Central memory CD8-positive, alpha-beta T cell (primary cell): ENCODE data around the gene CCDC197.
A peak's percentile ranks its signal among the peaks of the same experiment; 100 is the strongest.

Experiments
- ATAC-seq: fragments of 150-1000 bp; cut with Tn5 transposase; replicated peaks from 2 replicates; pipeline ENCODE4 v1.10.0; 2022; ENCODE audit warnings: mild to moderate bottlenecking, moderate FRiP score, moderate number of reproducible peaks; ENCODE audit not compliant: poor library complexity, severe bottlenecking; ENCODE audit errors: extremely low read depth
- DNase-seq, 2 donors: peaks; one replicate each; pipeline ENCODE4 v3.0.0; 2021; ENCODE audit warnings: low spot score in 2 of 2
- H3K27ac Mint-ChIP-seq: one replicate; pipeline ENCODE4 v1.8.0; 2022; ENCODE audit warnings: low read depth, mild to moderate bottlenecking, moderate library complexity, mixed read lengths
- H3K27me3 Mint-ChIP-seq: one replicate; pipeline ENCODE4 v1.8.0; 2022; ENCODE audit warnings: mixed read lengths
- H3K36me3 Mint-ChIP-seq: one replicate; pipeline ENCODE4 v1.8.0; 2022; ENCODE audit warnings: mild to moderate bottlenecking, moderate library complexity, mixed read lengths; ENCODE audit not compliant: insufficient read depth
- H3K4me1 Mint-ChIP-seq: one replicate; pipeline ENCODE4 v1.8.0; 2022; ENCODE audit warnings: mixed read lengths
- H3K4me3 Mint-ChIP-seq: one replicate; pipeline ENCODE4 v1.8.0; 2022; ENCODE audit warnings: mild to moderate bottlenecking, moderate library complexity, mixed read lengths
- H3K9me3 Mint-ChIP-seq: one replicate; pipeline ENCODE4 v1.8.0; 2022; ENCODE audit warnings: mixed read lengths

The CCDC197 gene

DNA sequence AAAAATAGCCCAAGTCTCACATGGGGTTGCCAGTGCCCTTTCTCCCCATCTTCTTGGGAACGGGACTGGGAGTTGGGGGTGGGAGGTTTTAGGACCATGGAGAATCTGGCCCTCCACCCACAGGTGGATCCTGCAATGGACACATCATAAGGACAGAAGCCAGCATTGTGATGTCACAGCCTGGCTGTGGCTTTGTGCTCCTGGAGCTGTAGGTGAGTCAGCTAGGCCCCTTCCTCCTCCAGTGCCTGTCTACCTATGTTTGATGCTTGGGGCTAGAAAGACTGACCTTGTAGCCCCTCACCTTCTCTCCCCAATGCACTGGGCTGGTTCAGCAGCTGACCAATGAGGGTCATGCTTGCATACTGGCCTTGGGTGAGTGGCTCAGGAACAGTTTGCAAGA is at the start of gene CCDC197:
TSS of gene CCDC197 (plus strand) at position 220 of the 400 bp plus-strand sequence. CDS start 831 bp downstream, outside the sequence.
- no peaks in the 10 kb centered on the region for H3K4me1 Mint-ChIP-seq
- no peaks in the 10 kb centered on the region for H3K27me3 Mint-ChIP-seq
- H3K9me3 Mint-ChIP-seq = no peaks in the 10 kb centered on the region
- no peak within 1 kb of the TSS for H3K4me3 Mint-ChIP-seq
- H3K27ac Mint-ChIP-seq = no peak within 1 kb of the TSS
- ATAC-seq (no peak), DNase-seq (no peak)
- H3K36me3 Mint-ChIP-seq = no peaks in the 10 kb centered on the region

DNA sequence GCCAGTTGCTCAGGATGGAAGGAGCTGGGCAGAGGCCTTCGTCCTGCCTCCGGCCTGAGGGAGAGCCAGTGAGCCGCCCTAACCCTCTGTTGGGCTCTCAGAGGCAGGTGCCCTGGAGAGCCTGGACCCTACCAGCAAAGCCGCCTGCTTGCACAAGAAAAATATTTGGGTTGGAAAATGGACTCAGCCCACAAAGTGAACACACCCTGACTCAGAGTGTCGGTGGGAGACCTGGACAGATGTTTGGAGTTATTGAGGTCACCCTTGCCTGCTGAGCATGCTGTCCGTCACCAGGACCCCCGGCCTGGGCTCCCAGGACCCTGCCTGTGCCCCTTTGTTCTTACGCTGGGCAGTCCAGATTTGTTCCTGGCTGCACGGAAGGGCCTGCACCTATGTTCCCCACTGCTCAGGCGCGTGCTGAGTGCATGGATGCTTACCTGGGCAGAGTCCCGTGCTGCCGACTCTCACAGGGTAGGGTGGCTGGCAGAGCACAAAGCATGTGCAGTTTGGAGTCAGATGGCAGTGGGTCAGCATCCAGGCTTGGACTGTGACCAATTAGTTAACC is 47.5 kb upstream of the CCDC197 start:
- DNase-seq = no peak
- no peak for ATAC-seq
- Mint-ChIP-seq H3K9me3 (no peaks in the 10 kb centered on the region), H3K36me3 (peaks cover 22% of the 10 kb centered on the region), H3K27ac (no peak overlapping the region), H3K27me3 (no peaks in the 10 kb centered on the region), H3K4me1 (peaks cover 29% of the 10 kb centered on the region), H3K4me3 (no peak overlapping the region)

DNA sequence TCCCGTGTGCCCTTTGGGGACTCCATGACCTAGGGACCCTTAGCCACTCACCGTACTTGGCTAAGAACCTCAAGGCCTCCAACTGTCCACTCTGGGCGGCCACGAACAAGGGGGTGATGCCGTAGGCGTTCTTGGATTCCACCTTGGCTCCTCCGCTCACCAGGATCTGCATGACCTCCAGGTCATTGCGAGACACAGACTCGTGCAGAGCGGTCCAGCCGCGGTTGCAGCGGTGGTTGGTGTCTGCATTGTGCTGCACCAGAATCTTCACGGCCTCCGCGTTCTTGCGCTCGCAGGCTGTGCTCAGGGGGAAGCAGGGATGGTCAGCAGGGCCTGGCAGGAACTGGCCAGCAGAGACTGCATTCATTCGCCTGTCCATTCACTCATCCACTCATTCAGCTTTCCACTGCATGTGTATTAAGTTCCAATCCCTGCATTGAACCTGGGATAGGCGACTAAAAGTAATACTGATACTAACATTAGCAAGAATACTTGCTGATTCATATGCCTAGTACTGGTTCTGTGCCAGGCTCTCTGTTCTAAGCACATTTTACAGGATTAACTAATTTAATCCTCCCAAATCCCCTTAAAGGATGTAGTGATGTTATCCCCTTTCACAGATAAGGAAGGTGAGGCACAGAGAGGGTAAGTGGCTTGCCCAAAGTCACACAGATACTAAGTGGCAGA is 46.0 kb upstream of the CCDC197 start:
- H3K4me1 Mint-ChIP-seq = peaks cover 44% of the 10 kb centered on the region
- H3K27ac Mint-ChIP-seq = no peak overlapping the region
- DNase-seq (no peak), ATAC-seq (no peak)
- peaks cover 23% of the 10 kb centered on the region for H3K36me3 Mint-ChIP-seq
- no peak overlapping the region for H3K4me3 Mint-ChIP-seq
- H3K9me3 Mint-ChIP-seq = no peaks in the 10 kb centered on the region
- no peaks in the 10 kb centered on the region for H3K27me3 Mint-ChIP-seq

DNA sequence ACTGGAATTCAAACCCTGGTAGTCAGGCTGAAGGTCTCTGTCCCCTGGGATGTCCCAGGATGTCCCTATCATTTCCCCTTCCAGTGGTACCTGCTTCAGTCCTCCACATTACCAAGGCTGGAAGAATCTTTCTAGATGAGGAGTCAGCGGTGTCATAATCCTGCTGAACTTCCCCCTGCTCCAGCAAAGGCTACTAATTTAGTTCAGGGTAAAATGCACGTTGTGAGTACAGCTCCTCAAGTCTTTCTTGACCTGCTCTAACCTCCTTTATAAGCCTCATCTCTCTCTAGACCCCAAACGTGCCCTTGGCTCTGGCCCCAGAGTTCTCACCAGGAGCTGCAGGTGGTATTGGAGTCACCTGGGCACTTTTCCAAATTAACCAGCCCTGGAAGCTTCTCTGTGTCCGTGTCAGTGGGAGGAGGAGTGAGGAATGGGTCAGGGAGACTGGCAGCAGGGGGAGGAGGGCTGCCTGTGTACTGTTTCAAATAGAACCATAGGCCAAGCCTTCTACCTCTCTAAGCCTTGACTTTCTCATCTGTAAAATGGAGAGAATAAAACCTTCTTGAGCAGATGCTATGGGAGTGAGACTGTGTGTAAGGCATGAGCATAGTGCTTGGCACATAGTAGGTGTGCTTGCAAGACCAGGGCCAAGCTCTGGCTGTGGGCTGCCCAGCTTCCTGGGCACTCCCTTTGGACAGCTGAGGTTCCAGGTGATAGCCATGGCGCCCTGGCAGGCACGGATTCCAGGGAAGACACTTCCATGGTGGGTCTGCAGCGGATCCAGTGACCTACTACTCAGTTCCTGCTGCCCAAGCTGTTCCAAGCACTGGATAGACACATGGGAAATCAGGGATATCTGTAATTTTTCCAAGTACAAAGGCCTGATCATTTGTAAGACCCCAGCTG is 45.2 kb upstream of the CCDC197 start:
- ATAC-seq (no peak), DNase-seq (no peak)
- Mint-ChIP-seq H3K4me1 (peaks cover 52% of the 10 kb centered on the region), H3K9me3 (no peaks in the 10 kb centered on the region), H3K27ac (no peak overlapping the region), H3K36me3 (peaks cover 18% of the 10 kb centered on the region), H3K4me3 (no peak overlapping the region), H3K27me3 (no peaks in the 10 kb centered on the region)

DNA sequence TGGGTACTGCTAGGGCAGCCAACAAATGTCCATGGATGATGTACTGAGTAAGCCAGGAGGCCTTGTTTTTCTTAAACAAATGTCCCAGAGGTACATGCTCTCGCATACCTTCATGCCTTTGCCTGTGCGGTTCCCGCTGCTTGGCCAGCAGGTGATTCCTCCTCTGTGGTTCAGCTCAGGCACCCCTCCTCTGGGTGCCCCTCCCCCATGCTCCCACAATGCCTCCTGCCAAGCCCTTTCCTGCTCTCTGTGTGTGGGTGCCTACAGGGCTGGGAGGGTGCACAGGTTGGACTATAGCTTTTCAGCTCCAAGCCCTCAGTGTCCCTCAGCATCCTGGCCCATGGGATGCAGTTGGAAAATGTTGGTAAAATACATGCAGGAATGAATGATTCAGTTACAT is 44.3 kb upstream of the CCDC197 start:
- no peaks in the 10 kb centered on the region for H3K27me3 Mint-ChIP-seq
- ATAC-seq = no peak
- no peaks in the 10 kb centered on the region for H3K9me3 Mint-ChIP-seq
- H3K27ac Mint-ChIP-seq = peak overlapping the region; percentile 93
- no peak for DNase-seq
- H3K4me1 Mint-ChIP-seq = peaks cover 61% of the 10 kb centered on the region
- peaks cover 22% of the 10 kb centered on the region for H3K36me3 Mint-ChIP-seq
- H3K4me3 Mint-ChIP-seq = peak overlapping the region; percentile 88

DNA sequence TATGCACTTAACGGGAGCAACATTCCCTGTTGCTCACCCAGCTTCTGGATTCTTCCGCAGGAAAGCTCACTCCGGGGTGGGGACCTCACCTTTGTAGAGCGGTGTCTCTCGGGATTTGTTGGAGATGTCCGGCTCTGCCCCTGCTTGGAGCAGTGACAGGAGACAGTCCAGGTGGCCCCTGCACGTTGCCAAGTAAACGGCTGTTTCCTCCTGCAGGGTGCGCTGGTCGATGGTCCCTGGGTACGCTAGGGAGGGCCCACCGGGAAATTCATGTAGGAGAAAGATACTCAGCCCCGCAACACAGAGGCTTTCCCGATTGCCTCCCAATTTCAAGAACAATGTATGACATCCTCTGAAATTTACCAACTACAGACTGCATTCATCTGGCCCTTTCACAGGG is 43.8 kb upstream of the CCDC197 start:
- Mint-ChIP-seq H3K27ac (peak overlapping the region; percentile 93), H3K4me3 (peak overlapping the region; percentile 88)

DNA sequence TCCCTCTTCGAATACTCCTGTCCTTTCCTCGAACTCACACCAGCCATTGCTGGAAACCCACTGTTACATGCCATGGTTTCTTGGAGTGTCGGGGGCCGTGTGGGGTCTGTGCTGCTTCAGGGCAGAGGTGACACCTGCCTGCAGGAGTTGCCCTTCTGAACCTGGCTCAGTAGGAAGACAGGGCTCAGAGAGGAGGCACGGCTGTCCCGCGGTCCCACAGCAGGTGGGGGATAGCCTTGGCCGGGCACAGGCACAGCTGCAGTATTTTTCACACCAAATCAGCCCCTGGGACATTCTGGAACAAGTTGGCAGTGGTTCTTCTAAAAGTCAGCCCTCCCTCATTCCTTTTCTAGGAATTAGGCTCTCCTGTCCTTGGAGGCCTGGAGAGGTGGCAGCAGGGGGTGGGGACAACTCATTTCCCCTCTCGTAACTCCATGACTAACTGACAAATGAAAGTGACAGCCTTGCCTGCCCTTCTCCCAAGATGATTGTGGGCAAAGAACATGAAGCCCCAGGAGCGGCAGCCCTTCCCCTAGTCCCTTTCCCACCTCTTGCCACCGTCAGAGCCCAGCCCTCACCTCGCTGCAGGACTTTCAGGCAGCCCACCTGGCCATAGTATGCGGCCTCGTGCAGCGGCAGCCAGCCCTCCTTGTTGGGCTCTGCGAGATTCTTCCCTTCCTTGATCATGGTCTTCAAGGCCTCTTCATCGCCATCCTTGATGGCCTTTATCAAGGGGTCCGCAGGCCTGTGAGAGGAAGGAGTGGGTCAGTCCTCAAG is 43.2 kb upstream of the CCDC197 start:
- Mint-ChIP-seq H3K4me3 (peak overlapping the region; percentile 88), H3K36me3 (peaks cover 21% of the 10 kb centered on the region)
- ATAC-seq = no peak

More for the DNA sequence above, 43.8 kb upstream of the CCDC197 start:
- ATAC-seq = no peak
- Mint-ChIP-seq H3K36me3 (peaks cover 22% of the 10 kb centered on the region), H3K4me1 (peaks cover 65% of the 10 kb centered on the region), H3K9me3 (no peaks in the 10 kb centered on the region), H3K27me3 (no peaks in the 10 kb centered on the region)
- no peak for DNase-seq

DNA sequence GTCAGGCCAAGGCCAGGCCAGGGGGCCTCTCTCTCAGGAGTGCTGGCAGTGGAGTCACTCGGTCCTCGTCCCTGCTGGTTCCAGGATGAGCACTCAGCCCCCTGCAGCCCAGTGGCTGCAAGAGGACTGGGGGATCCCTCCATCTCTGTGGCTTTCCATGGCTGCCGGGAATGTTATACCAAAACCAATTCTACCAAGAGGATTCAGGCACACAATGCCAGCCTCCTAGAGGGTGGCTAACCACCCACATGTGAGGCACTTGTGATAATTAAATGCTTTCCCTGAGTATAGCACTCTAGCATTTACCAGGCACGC is 42.6 kb upstream of the CCDC197 start:
- H3K9me3 Mint-ChIP-seq = no peaks in the 10 kb centered on the region
- peak overlapping the region; percentile 93 for H3K27ac Mint-ChIP-seq
- DNase-seq = no peak
- H3K4me1 Mint-ChIP-seq = peaks cover 76% of the 10 kb centered on the region
- H3K27me3 Mint-ChIP-seq = no peaks in the 10 kb centered on the region
- no peak for ATAC-seq
- H3K4me3 Mint-ChIP-seq = peak overlapping the region; percentile 88
- H3K36me3 Mint-ChIP-seq = peaks cover 26% of the 10 kb centered on the region

More for the DNA sequence above, 43.2 kb upstream of the CCDC197 start:
- Mint-ChIP-seq H3K4me1 (peaks cover 71% of the 10 kb centered on the region), H3K9me3 (no peaks in the 10 kb centered on the region), H3K27ac (peak overlapping the region; percentile 93), H3K27me3 (no peaks in the 10 kb centered on the region)
- DNase-seq = no peak

DNA sequence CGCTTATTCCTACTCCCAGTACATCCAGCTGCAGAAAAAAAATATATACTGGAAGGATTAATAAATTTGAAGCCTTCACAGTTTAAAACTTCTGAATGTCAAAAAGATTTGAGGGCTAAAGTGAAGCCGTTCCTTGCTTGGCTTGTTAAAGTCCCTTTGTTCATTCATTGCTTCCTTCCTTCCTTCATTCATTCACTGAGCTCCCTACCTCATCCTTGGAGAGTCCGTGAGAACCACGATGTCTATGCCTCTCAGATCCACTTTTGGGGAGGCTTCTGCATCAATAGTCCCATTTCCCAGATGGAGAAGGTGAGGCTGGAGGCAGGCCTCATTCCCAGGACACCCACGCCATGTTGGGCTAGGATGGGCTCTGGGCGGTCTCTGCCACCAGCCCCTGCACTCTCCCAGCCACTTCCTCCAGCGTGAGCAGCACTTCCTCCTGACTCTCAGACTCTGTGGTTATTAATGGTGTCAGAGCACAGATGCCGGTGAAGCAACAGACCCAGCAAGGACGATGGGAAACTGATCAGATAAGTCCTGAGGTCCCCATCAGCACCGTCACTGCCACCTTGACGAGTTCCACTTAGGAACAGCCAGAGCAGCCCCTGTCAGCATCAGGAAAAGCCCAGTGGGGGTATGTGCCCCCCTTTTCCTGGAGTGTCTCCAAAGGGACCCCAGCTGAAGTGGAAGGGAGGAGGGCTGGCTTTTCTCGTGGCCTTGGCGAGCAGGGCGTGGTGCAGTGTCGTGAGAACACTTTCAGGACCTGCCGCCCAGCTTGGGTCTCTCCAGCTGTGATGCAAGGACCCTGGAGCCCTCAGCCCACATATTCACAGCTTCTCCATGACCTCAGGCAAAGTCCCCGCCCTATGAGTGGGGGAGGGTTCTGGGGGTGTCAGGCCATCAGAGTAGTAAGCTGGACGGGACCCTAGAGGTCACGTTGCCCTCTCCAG is 41.9 kb upstream of the CCDC197 start:
- Mint-ChIP-seq H3K36me3 (peaks cover 26% of the 10 kb centered on the region), H3K4me1 (peaks cover 83% of the 10 kb centered on the region), H3K27me3 (no peaks in the 10 kb centered on the region), H3K9me3 (no peaks in the 10 kb centered on the region), H3K4me3 (peak overlapping the region; percentile 88), H3K27ac (peak overlapping the region; percentile 93)
- ATAC-seq = peak; percentile 60
- DNase-seq = peak; percentile 34 to 69

DNA sequence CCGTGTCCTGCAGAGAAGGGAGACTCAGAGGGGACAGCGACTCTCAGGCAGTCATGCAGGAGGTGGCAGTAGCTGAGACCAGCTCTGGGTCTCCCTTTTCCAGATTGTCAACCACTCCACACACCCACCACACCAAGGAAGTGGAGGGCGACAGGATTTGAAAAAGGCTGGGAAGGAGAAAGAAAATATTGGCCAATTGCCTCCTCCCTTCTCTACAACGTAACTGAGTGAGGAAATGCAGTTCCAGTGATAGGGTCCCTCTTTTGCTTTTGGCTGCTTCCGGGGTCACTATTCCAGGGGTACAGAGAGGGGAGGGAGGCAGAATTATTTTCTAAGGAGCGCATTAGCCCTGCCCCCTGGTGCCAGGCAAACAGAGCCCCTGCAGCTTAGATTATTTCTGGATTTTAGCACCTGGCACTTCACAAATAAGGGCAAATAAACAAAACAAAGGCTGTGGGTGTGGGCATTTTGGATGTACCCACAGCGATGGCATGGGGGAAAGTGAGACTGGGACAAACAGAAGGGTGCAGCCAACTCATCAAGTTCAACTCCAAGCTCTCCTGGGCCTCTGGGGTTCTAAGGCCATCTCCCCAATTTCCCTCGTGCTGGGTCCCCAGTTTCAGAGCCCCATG is 41.1 kb upstream of the CCDC197 start:
- Mint-ChIP-seq H3K9me3 (no peaks in the 10 kb centered on the region), H3K27ac (peak overlapping the region; percentile 93), H3K27me3 (no peaks in the 10 kb centered on the region), H3K4me1 (peaks cover 89% of the 10 kb centered on the region), H3K4me3 (peak overlapping the region; percentile 88), H3K36me3 (peaks cover 30% of the 10 kb centered on the region)
- DNase-seq = no peak
- no peak for ATAC-seq
